ENCODE measurements around the gene MAML2. TPM values are rescaled to one million over a fixed set of nuclear protein-coding genes. Genes with fewer than 3 reads are reported as not detected.

MAML2 gene
- total RNA-seq, 1 experiment from 2014 or later, result 2.7 TPM

GRCh38 chr11:96282625-96283220 lies 60.3 kb downstream of the MAML2 start:
- H3K27me3 Mint-ChIP-seq (ENCODE audit: low read depth), result no peaks in the 10 kb centered on the region
- Histone ChIP-seq H4K8ac (replicated peaks; ENCODE audit: insufficient read length, low read depth, low read length) (no peak overlapping the region), H3K14ac (ENCODE audit: insufficient read depth, low read length) (no peak overlapping the region), H2BK15ac (ENCODE audit: low read depth, low read length) (no peak overlapping the region), H3K4me1 (ENCODE audit: insufficient read depth, low read length) (peaks cover 10% of the 10 kb centered on the region; the same call in 1 of the 2 replicates), H3K4me2 (ENCODE audit: insufficient read depth, insufficient read length, low read length) (no peak overlapping the region), H2BK12ac (ENCODE audit: insufficient read length, low read depth, low read length) (no peak overlapping the region), H3K27me3 (ENCODE audit: insufficient read depth, low read length) (no peaks in the 10 kb centered on the region), H2AFZ (ENCODE audit: low read length) (no peak overlapping the region), H3K9ac (ENCODE audit: extremely low read depth, insufficient read length, low read length) (no peak overlapping the region), H3K56ac (ENCODE audit: insufficient read length, low read depth, low read length) (no peak overlapping the region), H4K91ac (ENCODE audit: insufficient read length, low read depth, low read length) (no peak overlapping the region), H2BK120ac (ENCODE audit: low read depth, low read length, poor library complexity, severe bottlenecking) (no peak overlapping the region), H2AK5ac (ENCODE audit: insufficient read length, low read length) (no peak overlapping the region), H4K5ac (ENCODE audit: insufficient read length, low read depth, low read length) (no peak overlapping the region), H2BK20ac (ENCODE audit: low read depth, low read length, poor library complexity, severe bottlenecking) (no peak overlapping the region), H3K79me1 (ENCODE audit: insufficient read depth, low read depth, low read length, poor library complexity, severe bottlenecking) (no peaks in the 10 kb centered on the region), H3K23me2 (ENCODE audit: insufficient read length, low read depth, low read length, poor library complexity, severe bottlenecking) (no peaks in the 10 kb centered on the region), H3K23ac (ENCODE audit: insufficient read length, low read depth, low read length) (no peak overlapping the region), H3K9me3 (ENCODE audit: control insufficient read depth, low read depth, low read length) (no peaks in the 10 kb centered on the region), H2BK5ac (ENCODE audit: insufficient read length, low read length) (no peak overlapping the region), H3K4ac (ENCODE audit: low read depth, low read length) (no peak overlapping the region), H4K20me1 (ENCODE audit: control insufficient read depth, insufficient read depth, insufficient read length) (no peaks in the 10 kb centered on the region), H3K18ac (ENCODE audit: insufficient read length, low read depth, low read length) (no peak overlapping the region), H3K79me2 (ENCODE audit: insufficient read depth, low read length) (0 out of 2 replicates have a peak, but pooled peaks cover 1% of the 10 kb centered on the region), H3K27ac (ENCODE audit: insufficient read length, low read depth, low read length) (no peak overlapping the region), H3T11ph (ENCODE audit: low read length) (no peak overlapping the region)
- peaks cover 2% of the 10 kb centered on the region in 2 experiments; a peak in 1 of 5 replicates for H3K9me3 Mint-ChIP-seq
- H3K4me1 Mint-ChIP-seq, result peaks cover 31 to 32% of the 10 kb centered on the region in 2 experiments
- no CpG with 5 or more reads among the region's 2 CpGs for WGBS (ENCODE audit: extremely low coverage, insufficient read length, low lambda C conversion rate)
- no peak for DNase-seq
- peaks cover 0 to 1% (median 0%) of the 10 kb centered on the region in 3 experiments; a peak in 1 of 7 replicates for H3K36me3 Mint-ChIP-seq (ENCODE audit: insufficient read depth in 1 of 3, low read depth in 3 of 3)
- no peak overlapping the region; a peak in 1 of 7 replicates for H3K27ac Mint-ChIP-seq
- TF ChIP-seq, protein P1, sequence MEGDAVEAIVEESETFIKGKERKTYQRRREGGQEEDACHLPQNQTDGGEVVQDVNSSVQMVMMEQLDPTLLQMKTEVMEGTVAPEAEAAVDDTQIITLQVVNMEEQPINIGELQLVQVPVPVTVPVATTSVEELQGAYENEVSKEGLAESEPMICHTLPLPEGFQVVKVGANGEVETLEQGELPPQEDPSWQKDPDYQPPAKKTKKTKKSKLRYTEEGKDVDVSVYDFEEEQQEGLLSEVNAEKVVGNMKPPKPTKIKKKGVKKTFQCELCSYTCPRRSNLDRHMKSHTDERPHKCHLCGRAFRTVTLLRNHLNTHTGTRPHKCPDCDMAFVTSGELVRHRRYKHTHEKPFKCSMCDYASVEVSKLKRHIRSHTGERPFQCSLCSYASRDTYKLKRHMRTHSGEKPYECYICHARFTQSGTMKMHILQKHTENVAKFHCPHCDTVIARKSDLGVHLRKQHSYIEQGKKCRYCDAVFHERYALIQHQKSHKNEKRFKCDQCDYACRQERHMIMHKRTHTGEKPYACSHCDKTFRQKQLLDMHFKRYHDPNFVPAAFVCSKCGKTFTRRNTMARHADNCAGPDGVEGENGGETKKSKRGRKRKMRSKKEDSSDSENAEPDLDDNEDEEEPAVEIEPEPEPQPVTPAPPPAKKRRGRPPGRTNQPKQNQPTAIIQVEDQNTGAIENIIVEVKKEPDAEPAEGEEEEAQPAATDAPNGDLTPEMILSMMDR (conservative IDR thresholded peaks at IDR 0.05), result no peak
- H3K4me3 Mint-ChIP-seq, result no peak overlapping the region
